Neural progenitor cell (in vitro differentiated cells): ENCODE measurements around the gene SDK1. TPM values are rescaled to one million over a fixed set of nuclear protein-coding genes. Genes with fewer than 3 reads are reported as not detected.

Source experiments
- DNase-seq: peaks from one replicate; pipeline ENCODE4 v3.0.0-alpha.2; 2016; ENCODE audit warnings: low spot score
- H2AFZ ChIP-seq: fragments of 200-600 bp; sonication (generic); replicated peaks from 2 replicates; pipeline ENCODE4 v1.6.1; 2016; ENCODE audit warnings: antibody characterized with exemption
- H3F3A ChIP-seq: fragments of 200-600 bp; sonication (generic); 2 replicates; pipeline ENCODE4 v1.6.1; 2016; ENCODE audit warnings: antibody characterized with exemption, low read depth
- H3K27ac ChIP-seq: fragments of 200-600 bp; sonication (generic); 2 replicates; pipeline ENCODE4 v1.5.1; 2016; ENCODE audit warnings: mild to moderate bottlenecking
- H3K27me3 ChIP-seq: fragments of 200-600 bp; sonication (generic); 2 replicates; pipeline ENCODE4 v1.6.1; 2016; ENCODE audit warnings: mild to moderate bottlenecking, moderate library complexity
- H3K36me3 ChIP-seq: fragments of 200-600 bp; sonication (generic); 2 replicates; pipeline ENCODE4 v1.5.1; 2016
- H3K4me1 ChIP-seq: fragments of 200-600 bp; sonication (generic); 2 replicates; pipeline ENCODE4 v1.6.1; 2016; ENCODE audit warnings: mixed run types
- H3K4me2 ChIP-seq: fragments of 200-600 bp; sonication (generic); 2 replicates; pipeline ENCODE4 v1.6.1; 2016
- H3K4me3 ChIP-seq: fragments of 200-600 bp; sonication (generic); 2 replicates; pipeline ENCODE4 v1.5.1; 2016
- H3K79me2 ChIP-seq: fragments of 200-600 bp; sonication (generic); 2 replicates; pipeline ENCODE4 v1.6.1; 2016; ENCODE audit warnings: low read depth
- H3K9ac ChIP-seq: fragments of 200-600 bp; sonication (generic); 2 replicates; pipeline ENCODE4 v1.6.1; 2016
- H3K9me3 ChIP-seq: fragments of 200-600 bp; sonication (generic); 2 replicates; pipeline ENCODE4 v1.5.1; 2016; ENCODE audit warnings: low read depth
- H4K20me1 ChIP-seq: fragments of 200-600 bp; sonication (generic); 2 replicates; pipeline ENCODE4 v1.6.1; 2016; ENCODE audit warnings: low read depth
- H3K27ac Mint-ChIP-seq: 3 replicates; pipeline ENCODE4 v1.8.0; 2021; ENCODE audit warnings: mixed read lengths
- H3K27me3 Mint-ChIP-seq: 2 replicates; pipeline ENCODE4 v1.8.0; 2022; ENCODE audit warnings: low read depth, mild to moderate bottlenecking, inconsistent platforms, moderate library complexity, mixed read lengths; ENCODE audit not compliant: insufficient read depth
- H3K36me3 Mint-ChIP-seq: 3 replicates; pipeline ENCODE4 v1.8.0; 2021; ENCODE audit warnings: mixed read lengths
- H3K4me1 Mint-ChIP-seq: 3 replicates; pipeline ENCODE4 v1.8.0; 2021; ENCODE audit warnings: mixed read lengths
- H3K4me3 Mint-ChIP-seq: 3 replicates; pipeline ENCODE4 v1.8.0; 2021; ENCODE audit warnings: mild to moderate bottlenecking, moderate library complexity, mixed read lengths
- H3K9me3 Mint-ChIP-seq: 3 replicates; pipeline ENCODE4 v1.8.0; 2020; ENCODE audit warnings: mixed read lengths
- EZH2 ChIP-seq: fragments of 200-600 bp; sonication (generic); IDR thresholded peaks from 2 replicates; pipeline ENCODE4 v1.6.1; 2017; ENCODE audit warnings: antibody characterized with exemption, mild to moderate bottlenecking, moderate library complexity
- EZH2phosphoT487 ChIP-seq: fragments of 200-600 bp; sonication (generic); IDR thresholded peaks from 2 replicates; pipeline ENCODE4 v1.6.1; 2017; ENCODE audit warnings: antibody characterized with exemption
- total RNA-seq: library from RNA; depleted of rRNA; stranded (reverse); fragments of >200 nt; gene quantifications from 2 replicates; pipeline ENCODE4 v1.2.3, GENCODE V29; 2015; ENCODE audit warnings: low replicate concordance
- TF ChIP-seq, protein P1 (sequence below): fragments of 200-600 bp; sonication (generic); IDR thresholded peaks from 2 replicates; pipeline ENCODE4 v1.5.1; 2017; ENCODE audit warnings: antibody characterized with exemption, mild to moderate bottlenecking

The SDK1 gene
- total RNA-seq, 1 donor from 2014 or later = 4.9 TPM

DNA sequence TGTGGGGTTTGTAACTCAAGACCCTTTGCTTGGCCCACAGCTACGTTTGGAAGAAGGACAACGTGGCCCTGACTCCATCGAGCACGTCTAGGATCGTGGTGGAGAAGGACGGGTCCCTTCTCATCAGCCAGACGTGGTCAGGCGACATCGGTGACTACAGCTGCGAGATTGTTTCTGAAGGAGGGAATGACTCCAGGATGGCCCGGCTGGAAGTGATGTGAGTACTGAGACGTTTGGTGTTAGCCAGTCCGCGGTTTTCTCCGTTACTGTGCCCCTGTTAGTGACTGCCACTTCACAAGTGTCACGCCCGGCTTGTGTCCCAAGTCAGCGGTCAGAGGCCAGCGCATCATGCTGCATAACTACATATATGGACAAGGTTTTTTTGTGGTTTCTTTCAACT, 673.3 kb downstream of the SDK1 start:
- no peak overlapping the region for H3K4me3 ChIP-seq
- H3K4me2 ChIP-seq = no peak overlapping the region
- no peak overlapping the region for H2AFZ ChIP-seq
- Mint-ChIP-seq H3K4me1 (no peaks in the 10 kb centered on the region), H3K36me3 (peaks cover 38% of the 10 kb centered on the region), H3K27ac (no peak overlapping the region), H3K9me3 (peaks cover 26% of the 10 kb centered on the region), H3K27me3 (no peaks in the 10 kb centered on the region), H3K4me3 (no peak overlapping the region)
- no peak for DNase-seq
- TF ChIP-seq EZH2phosphoT487 = no peak
- TF ChIP-seq EZH2 = no peak
- TF ChIP-seq, protein P1, sequence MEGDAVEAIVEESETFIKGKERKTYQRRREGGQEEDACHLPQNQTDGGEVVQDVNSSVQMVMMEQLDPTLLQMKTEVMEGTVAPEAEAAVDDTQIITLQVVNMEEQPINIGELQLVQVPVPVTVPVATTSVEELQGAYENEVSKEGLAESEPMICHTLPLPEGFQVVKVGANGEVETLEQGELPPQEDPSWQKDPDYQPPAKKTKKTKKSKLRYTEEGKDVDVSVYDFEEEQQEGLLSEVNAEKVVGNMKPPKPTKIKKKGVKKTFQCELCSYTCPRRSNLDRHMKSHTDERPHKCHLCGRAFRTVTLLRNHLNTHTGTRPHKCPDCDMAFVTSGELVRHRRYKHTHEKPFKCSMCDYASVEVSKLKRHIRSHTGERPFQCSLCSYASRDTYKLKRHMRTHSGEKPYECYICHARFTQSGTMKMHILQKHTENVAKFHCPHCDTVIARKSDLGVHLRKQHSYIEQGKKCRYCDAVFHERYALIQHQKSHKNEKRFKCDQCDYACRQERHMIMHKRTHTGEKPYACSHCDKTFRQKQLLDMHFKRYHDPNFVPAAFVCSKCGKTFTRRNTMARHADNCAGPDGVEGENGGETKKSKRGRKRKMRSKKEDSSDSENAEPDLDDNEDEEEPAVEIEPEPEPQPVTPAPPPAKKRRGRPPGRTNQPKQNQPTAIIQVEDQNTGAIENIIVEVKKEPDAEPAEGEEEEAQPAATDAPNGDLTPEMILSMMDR = no peak
- H3K36me3 ChIP-seq = no peaks in the 10 kb centered on the region
- H3F3A ChIP-seq = no peaks in the 10 kb centered on the region
- H3K27ac ChIP-seq = no peak overlapping the region
- no peaks in the 10 kb centered on the region for H3K27me3 ChIP-seq
- H3K9me3 ChIP-seq = no peaks in the 10 kb centered on the region
- H3K79me2 ChIP-seq = no peaks in the 10 kb centered on the region
- no peaks in the 10 kb centered on the region for H3K4me1 ChIP-seq
- H3K9ac ChIP-seq = no peak overlapping the region
- H4K20me1 ChIP-seq = no peaks in the 10 kb centered on the region

DNA sequence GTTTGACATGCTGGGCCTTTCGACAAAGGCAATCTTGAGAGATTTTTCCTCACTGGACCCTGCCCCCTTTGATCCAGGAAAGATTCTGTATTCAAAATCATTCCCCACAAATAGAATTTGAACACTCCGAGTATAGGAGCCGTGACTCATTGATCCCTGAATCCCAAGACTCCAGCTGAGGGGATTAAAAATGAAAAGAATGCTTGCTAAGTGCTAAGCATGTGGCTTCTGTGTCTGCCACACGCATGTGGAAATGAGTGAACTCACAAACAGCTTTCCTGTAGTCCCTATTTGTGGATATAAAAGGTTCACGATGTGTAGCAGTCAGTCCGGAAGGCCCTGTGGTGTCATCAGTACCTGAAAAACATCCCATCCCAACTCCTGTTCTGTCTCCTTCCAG, 674.3 kb downstream of the SDK1 start:
- Histone ChIP-seq H4K20me1 (no peaks in the 10 kb centered on the region), H2AFZ (no peak overlapping the region), H3K27ac (no peak overlapping the region), H3F3A (no peaks in the 10 kb centered on the region), H3K79me2 (no peaks in the 10 kb centered on the region), H3K4me3 (no peak overlapping the region), H3K9me3 (no peaks in the 10 kb centered on the region), H3K27me3 (no peaks in the 10 kb centered on the region), H3K9ac (no peak overlapping the region), H3K36me3 (no peaks in the 10 kb centered on the region), H3K4me1 (peaks cover 9% of the 10 kb centered on the region), H3K4me2 (no peak overlapping the region)
- no peak overlapping the region for H3K4me3 Mint-ChIP-seq
- peaks cover 42% of the 10 kb centered on the region for H3K36me3 Mint-ChIP-seq
- no peaks in the 10 kb centered on the region for H3K27me3 Mint-ChIP-seq
- H3K27ac Mint-ChIP-seq = no peak overlapping the region
- no peak for DNase-seq
- TF ChIP-seq, protein P1 = no peak
- TF ChIP-seq EZH2phosphoT487 (no peak), EZH2 (no peak)
- peaks cover 26% of the 10 kb centered on the region for H3K9me3 Mint-ChIP-seq
- H3K4me1 Mint-ChIP-seq = peaks cover 4% of the 10 kb centered on the region

DNA sequence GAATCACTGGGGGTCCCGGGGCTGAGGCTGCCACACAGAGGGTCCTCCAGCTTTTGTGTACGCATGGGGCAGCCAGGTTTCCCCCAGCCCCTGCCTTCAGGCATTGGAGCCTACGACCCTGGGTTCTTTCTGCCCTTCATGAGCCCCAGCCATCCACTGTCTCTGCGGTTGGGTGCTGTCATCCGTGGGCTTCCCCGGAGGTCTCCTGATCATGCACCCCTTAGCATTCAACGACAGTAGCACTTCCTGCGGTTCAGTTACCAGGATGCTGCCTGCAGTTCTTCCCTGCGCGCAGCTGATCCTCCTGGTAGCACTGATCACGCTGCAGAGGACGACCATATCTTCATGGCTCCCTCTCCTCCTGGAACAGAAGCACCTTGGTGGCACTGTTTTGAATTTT, 676.3 kb downstream of the SDK1 start:
- Histone ChIP-seq H3K4me3 (no peak overlapping the region), H3K4me1 (peaks cover 11% of the 10 kb centered on the region), H3F3A (no peaks in the 10 kb centered on the region), H3K36me3 (no peaks in the 10 kb centered on the region), H4K20me1 (no peaks in the 10 kb centered on the region), H3K9ac (no peak overlapping the region), H2AFZ (no peak overlapping the region), H3K79me2 (no peaks in the 10 kb centered on the region), H3K9me3 (no peaks in the 10 kb centered on the region), H3K27me3 (no peaks in the 10 kb centered on the region), H3K4me2 (no peak overlapping the region), H3K27ac (no peak overlapping the region)
- Mint-ChIP-seq H3K4me3 (no peak overlapping the region), H3K4me1 (peaks cover 4% of the 10 kb centered on the region), H3K9me3 (peaks cover 28% of the 10 kb centered on the region), H3K27ac (no peak overlapping the region), H3K27me3 (peaks cover 2% of the 10 kb centered on the region), H3K36me3 (peaks cover 40% of the 10 kb centered on the region)
- TF ChIP-seq EZH2phosphoT487 (no peak), EZH2 (no peak)
- TF ChIP-seq, protein P1 = no peak
- no peak for DNase-seq

DNA sequence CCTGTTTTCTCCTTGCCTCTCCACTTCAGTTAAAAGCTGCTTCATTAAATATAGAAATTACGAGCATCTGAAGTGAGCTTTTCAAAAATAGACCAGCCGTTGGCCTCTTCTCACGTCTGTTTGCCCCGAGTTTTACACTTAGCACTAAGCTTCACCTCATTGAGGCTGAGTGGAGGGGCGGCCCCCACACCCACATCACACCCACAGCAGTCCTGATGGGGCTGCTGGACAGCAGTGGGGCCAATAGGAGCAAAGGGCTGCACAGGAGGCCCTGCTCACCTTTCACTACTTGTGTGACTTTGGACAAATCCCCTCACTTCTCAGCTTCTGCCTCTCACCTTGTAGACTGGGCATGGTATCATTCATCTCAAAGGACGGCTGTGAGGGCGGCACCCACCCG, 677.8 kb downstream of the SDK1 start:
- no peak overlapping the region for H3K27ac Mint-ChIP-seq
- Histone ChIP-seq H3K27me3 (no peaks in the 10 kb centered on the region), H3K4me3 (no peak overlapping the region), H3K9me3 (no peaks in the 10 kb centered on the region), H3K36me3 (no peaks in the 10 kb centered on the region), H3K79me2 (no peaks in the 10 kb centered on the region), H3K27ac (no peak overlapping the region), H3K4me2 (no peak overlapping the region), H4K20me1 (no peaks in the 10 kb centered on the region), H3K9ac (no peak overlapping the region), H3K4me1 (peaks cover 11% of the 10 kb centered on the region), H2AFZ (no peak overlapping the region), H3F3A (no peaks in the 10 kb centered on the region)
- H3K27me3 Mint-ChIP-seq = peaks cover 5% of the 10 kb centered on the region
- peaks cover 28% of the 10 kb centered on the region for H3K9me3 Mint-ChIP-seq
- no peak overlapping the region for H3K4me3 Mint-ChIP-seq
- DNase-seq = no peak
- H3K36me3 Mint-ChIP-seq = peaks cover 39% of the 10 kb centered on the region
- TF ChIP-seq EZH2phosphoT487 (no peak), EZH2 (no peak)
- TF ChIP-seq, protein P1 = no peak
- peaks cover 4% of the 10 kb centered on the region for H3K4me1 Mint-ChIP-seq
